Osteoblast (primary cell): ENCODE results near the gene MVB12A. TPM values are rescaled to one million over a fixed set of nuclear protein-coding genes. Genes with fewer than 3 reads are reported as not detected.

Source experiments
- DNase-seq: peaks from one replicate; pipeline ENCODE4 v3.0.0; 2011; ENCODE audit warnings: low spot score, mixed read lengths; ENCODE audit not compliant: insufficient read length; ENCODE audit errors: missing footprints
- H2AFZ ChIP-seq: 2 replicates; pipeline ENCODE4 v1.6.0; 2011; ENCODE audit warnings: mild to moderate bottlenecking, low read length
- H3K27ac ChIP-seq: 2 replicates; pipeline ENCODE4 v1.5.1; 2011; ENCODE audit warnings: mild to moderate bottlenecking, low read depth, low read length, moderate library complexity
- H3K27me3 ChIP-seq: 2 replicates; pipeline ENCODE4 v1.6.0; 2012; ENCODE audit warnings: mild to moderate bottlenecking, control low read depth, inconsistent platforms, low read length, moderate library complexity; ENCODE audit not compliant: insufficient read depth
- H3K36me3 ChIP-seq: 2 replicates; pipeline ENCODE4 v1.5.1; 2011; ENCODE audit warnings: mild to moderate bottlenecking, low read length, control low read depth, moderate library complexity; ENCODE audit not compliant: insufficient read depth
- H3K4me1 ChIP-seq: 2 replicates; pipeline ENCODE4 v1.5.1; 2011; ENCODE audit warnings: mild to moderate bottlenecking, low read length, control low read depth, moderate library complexity; ENCODE audit not compliant: insufficient read depth
- H3K4me2 ChIP-seq: 2 replicates; pipeline ENCODE4 v1.6.0; 2011; ENCODE audit warnings: mild to moderate bottlenecking, low read length; ENCODE audit not compliant: insufficient read depth
- H3K4me3 ChIP-seq: fragments of 200-600 bp; sonication (generic); 3 replicates; pipeline ENCODE4 v1.5.1; 2012; ENCODE audit warnings: mild to moderate bottlenecking, low read length, inconsistent platforms; ENCODE audit not compliant: insufficient read depth
- H3K79me2 ChIP-seq: 2 replicates; pipeline ENCODE4 v1.6.0; 2012; ENCODE audit warnings: mild to moderate bottlenecking, low read length, control low read depth, inconsistent platforms; ENCODE audit not compliant: insufficient read depth
- H3K9me3 ChIP-seq: 2 replicates; pipeline ENCODE4 v1.5.1; 2011; ENCODE audit warnings: low read depth, low read length, control low read depth
- H4K20me1 ChIP-seq: 2 replicates; pipeline ENCODE4 v1.6.0; 2012; ENCODE audit warnings: mild to moderate bottlenecking, low read length, control low read depth; ENCODE audit not compliant: insufficient read depth
- CTCF ChIP-seq: IDR thresholded peaks from 2 replicates; pipeline ENCODE4 v1.5.1; 2011; ENCODE audit warnings: mild to moderate bottlenecking, low read depth, low read length, moderate library complexity; ENCODE audit errors: extremely low read depth
- total RNA-seq: library from RNA; depleted of rRNA; stranded (reverse); fragments of >200 nt; gene quantifications from 2 replicates; pipeline ENCODE4 v1.2.3, GENCODE V29; 2012

The MVB12A gene
- total RNA-seq, 1 donor: 50.7 TPM

DNA sequence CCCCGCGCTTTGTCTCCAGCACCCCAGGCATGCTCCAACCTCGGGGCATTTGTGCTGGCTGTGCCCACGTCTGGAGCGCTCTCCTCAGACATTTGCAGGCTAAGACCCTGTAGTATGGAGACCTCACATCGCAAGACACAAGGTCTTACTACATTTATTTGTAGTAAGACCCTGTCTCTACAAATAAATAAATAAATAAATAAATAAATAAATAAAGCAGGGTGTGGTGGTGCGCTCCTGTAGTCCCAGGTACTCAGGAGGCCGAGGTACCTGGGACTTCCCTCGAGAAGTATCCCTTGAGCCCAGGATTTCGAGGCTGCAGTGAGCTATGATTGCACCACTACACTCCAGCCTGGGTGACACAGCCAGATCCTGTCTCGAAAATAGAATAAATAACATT is 36.3 kb downstream of the MVB12A start:
- H2AFZ ChIP-seq: no peak overlapping the region
- no peaks in the 10 kb centered on the region for H4K20me1 ChIP-seq
- H3K4me3 ChIP-seq: no peak overlapping the region
- no peak overlapping the region for H3K27ac ChIP-seq
- no peaks in the 10 kb centered on the region for H3K9me3 ChIP-seq
- no peaks in the 10 kb centered on the region for H3K79me2 ChIP-seq
- DNase-seq: peak; percentile 36
- H3K4me1 ChIP-seq: no peaks in the 10 kb centered on the region
- peaks cover 28% of the 10 kb centered on the region for H3K27me3 ChIP-seq
- no peak overlapping the region for H3K4me2 ChIP-seq
- TF ChIP-seq CTCF: no peak
- no peaks in the 10 kb centered on the region for H3K36me3 ChIP-seq

DNA sequence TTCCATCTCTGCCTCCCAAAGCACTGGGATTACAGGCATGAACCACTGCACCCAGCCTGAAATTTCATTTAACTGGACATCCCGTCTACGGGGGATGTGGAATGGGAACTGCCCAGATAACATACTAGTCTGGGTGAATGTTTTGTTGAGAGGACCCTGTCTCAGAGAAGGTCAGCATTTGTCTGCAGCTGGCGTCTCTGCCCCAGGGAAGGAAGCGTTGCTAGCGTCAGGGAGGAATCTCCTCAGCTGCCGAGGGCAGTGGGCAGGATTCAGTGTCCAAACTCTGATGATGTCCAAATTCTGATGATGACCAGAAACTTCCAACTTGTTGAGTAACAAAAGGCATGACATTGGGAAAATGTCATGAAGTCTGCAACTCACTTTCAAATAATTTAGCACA is 37.8 kb downstream of the MVB12A start:
- no peak overlapping the region for H3K4me2 ChIP-seq
- H3K36me3 ChIP-seq: no peaks in the 10 kb centered on the region
- H3K27ac ChIP-seq: no peak overlapping the region
- no peak for TF ChIP-seq CTCF
- no peaks in the 10 kb centered on the region for H3K4me1 ChIP-seq
- no peak overlapping the region for H2AFZ ChIP-seq
- no peaks in the 10 kb centered on the region for H3K9me3 ChIP-seq
- DNase-seq: peak; percentile 5
- H3K27me3 ChIP-seq: peaks cover 28% of the 10 kb centered on the region
- no peaks in the 10 kb centered on the region for H4K20me1 ChIP-seq
- H3K79me2 ChIP-seq: no peaks in the 10 kb centered on the region
- no peak overlapping the region for H3K4me3 ChIP-seq

DNA sequence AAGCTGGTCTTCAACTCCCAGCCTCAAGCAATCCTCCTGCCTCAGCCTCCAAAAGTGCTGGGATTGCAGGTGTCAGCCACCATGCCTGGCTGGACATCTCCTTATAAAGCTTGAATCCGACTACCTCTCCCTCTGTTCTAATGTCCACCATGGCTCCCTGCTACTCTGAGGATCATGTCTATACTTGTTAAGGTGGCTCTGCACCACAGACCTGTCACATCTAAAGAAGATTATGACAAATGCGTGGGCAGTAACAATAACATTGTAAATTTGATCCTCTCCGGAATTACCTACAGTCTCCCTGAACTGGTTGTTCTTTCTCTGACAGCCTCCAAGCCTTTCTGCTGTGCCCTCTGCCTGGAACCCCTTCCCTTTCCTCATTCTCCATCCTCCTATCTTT is 39.1 kb downstream of the MVB12A start:
- no peaks in the 10 kb centered on the region for H3K4me1 ChIP-seq
- no peak overlapping the region for H3K4me2 ChIP-seq
- H2AFZ ChIP-seq: no peak overlapping the region
- H4K20me1 ChIP-seq: no peaks in the 10 kb centered on the region
- H3K9me3 ChIP-seq: no peaks in the 10 kb centered on the region
- no peak for TF ChIP-seq CTCF
- no peaks in the 10 kb centered on the region for H3K79me2 ChIP-seq
- no peak overlapping the region for H3K4me3 ChIP-seq
- peak; percentile 8 for DNase-seq
- no peak overlapping the region for H3K27ac ChIP-seq
- peaks cover 28% of the 10 kb centered on the region for H3K27me3 ChIP-seq
- H3K36me3 ChIP-seq: no peaks in the 10 kb centered on the region

DNA sequence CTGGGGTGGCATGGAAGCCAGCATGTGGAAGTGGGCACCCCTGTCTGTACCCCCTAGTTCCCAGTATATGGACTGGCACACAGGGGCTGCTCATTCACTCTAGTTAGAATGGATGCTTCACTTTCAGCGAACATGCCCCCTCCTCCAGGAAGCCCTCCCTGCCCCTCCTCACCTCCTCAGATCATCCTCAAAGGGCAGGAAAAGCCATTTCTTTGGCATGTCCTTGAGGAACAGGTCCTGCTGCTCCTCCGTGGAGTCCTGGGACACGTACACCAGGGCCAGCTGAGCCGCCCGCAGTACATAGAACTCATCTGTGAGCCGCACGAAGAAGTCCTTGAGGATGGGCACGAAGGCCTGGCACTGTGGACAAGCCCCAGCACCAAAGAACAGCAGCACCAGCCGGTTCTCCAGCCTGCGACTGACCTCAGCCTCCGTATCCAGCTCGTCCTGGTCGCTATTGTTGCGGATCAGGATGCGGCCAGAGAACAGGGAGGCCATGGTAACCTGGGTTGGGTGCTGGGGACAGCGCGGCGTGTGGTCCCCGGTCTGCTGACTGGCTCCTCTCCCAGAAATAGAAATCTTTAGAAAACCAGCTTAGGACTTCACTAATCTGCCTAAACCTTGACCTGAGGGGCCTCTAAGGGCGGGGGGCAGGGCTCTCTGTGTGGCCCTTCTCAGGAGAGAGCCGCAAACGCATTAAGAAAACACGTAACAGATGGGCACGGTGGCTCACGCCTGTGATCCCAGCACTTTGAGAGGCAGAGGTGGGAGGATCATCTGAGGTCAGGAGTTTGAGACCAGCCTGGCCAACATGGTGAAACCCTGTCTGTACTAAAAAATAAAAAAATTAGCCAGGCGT is 40.8 kb downstream of the MVB12A start, which contains the start of gene NXNL1:
Gene NXNL1 (minus strand): TSS at position 555 of the 859 bp plus-strand sequence. CDS start 57 bp downstream, at position 498.
- Histone ChIP-seq H3K4me1 (no peaks in the 10 kb centered on the region), H3K9me3 (no peaks in the 10 kb centered on the region), H3K79me2 (no peaks in the 10 kb centered on the region), H3K36me3 (no peaks in the 10 kb centered on the region), H4K20me1 (no peaks in the 10 kb centered on the region), H3K27me3 (peaks cover 15% of the 10 kb centered on the region), H3K27ac (no peak within 1 kb of the TSS), H2AFZ (no peak within 1 kb of the TSS), H3K4me3 (no peak within 1 kb of the TSS), H3K4me2 (no peak within 1 kb of the TSS)
- peak; percentile 76 for DNase-seq
- TF ChIP-seq CTCF: no peak
